Hepatocyte (in vitro differentiated cells): ENCODE data around the gene NKAIN2.

Experiments
- CTCF ChIP-seq: fragments of 200-600 bp; sonication (generic); IDR thresholded peaks from 2 replicates; pipeline ENCODE4 v1.5.1; 2016; ENCODE audit warnings: antibody characterized with exemption, mild to moderate bottlenecking; ENCODE audit not compliant: poor library complexity
- EZH2 ChIP-seq: fragments of 200-600 bp; sonication (generic); IDR thresholded peaks from 2 replicates; pipeline ENCODE4 v1.6.1; 2016; ENCODE audit warnings: antibody characterized with exemption, mild to moderate bottlenecking, borderline replicate concordance
- EZH2phosphoT487 ChIP-seq: fragments of 200-600 bp; sonication (generic); IDR thresholded peaks from one replicate; pipeline ENCODE4 v1.6.1; 2018; ENCODE audit warnings: antibody characterized with exemption, mild to moderate bottlenecking, low read depth, moderate library complexity; ENCODE audit not compliant: unreplicated experiment, severe bottlenecking

GRCh38 chr6:123770247-123770949, 33.3 kb upstream of the NKAIN2 start:
- no peak for TF ChIP-seq EZH2
- TF ChIP-seq CTCF = no peak
- no peak for TF ChIP-seq EZH2phosphoT487
